Measurements from ENCODE around the gene DLEC1.

The DLEC1 gene

GRCh38 chr3:38001456-38002081, 37.4 kb upstream of the DLEC1 start:
- no peak for FAIRE-seq

GRCh38 chr3:38002291-38002876, 36.6 kb upstream of the DLEC1 start:
- no peak for FAIRE-seq

GRCh38 chr3:38002940-38003339, 36.1 kb upstream of the DLEC1 start:
- no peak for FAIRE-seq

- FAIRE-seq: no peak
Observed at GRCh38 chr3:38003371-38003816, 35.6 kb upstream of the DLEC1 start.

- no peak for FAIRE-seq
Observed at GRCh38 chr3:38003817-38004414, 35.1 kb upstream of the DLEC1 start.

- FAIRE-seq: no peak
Observed at GRCh38 chr3:38004415-38005075, 34.5 kb upstream of the DLEC1 start.

GRCh38 chr3:38005076-38006020, 33.7 kb upstream of the DLEC1 start:
- FAIRE-seq: no peak

- no peak for FAIRE-seq
Observed at GRCh38 chr3:38006031-38006430, 33.0 kb upstream of the DLEC1 start.

GRCh38 chr3:38006445-38006995, 32.5 kb upstream of the DLEC1 start:
- no peak for FAIRE-seq

- no peak for FAIRE-seq
Observed at GRCh38 chr3:38007754-38008090, 31.3 kb upstream of the DLEC1 start.

- no peak for FAIRE-seq
Observed at GRCh38 chr3:38008191-38008701, 30.8 kb upstream of the DLEC1 start.

GRCh38 chr3:38008971-38009580, 29.9 kb upstream of the DLEC1 start:
- no peak for FAIRE-seq

GRCh38 chr3:38009807-38010591, 29.0 kb upstream of the DLEC1 start:
- FAIRE-seq: no peak

- FAIRE-seq: no peak
Observed at GRCh38 chr3:38011111-38011510, 27.9 kb upstream of the DLEC1 start.

- no peak for FAIRE-seq
Observed at GRCh38 chr3:38015485-38015884, 23.5 kb upstream of the DLEC1 start.

GRCh38 chr3:38015984-38016383, 23.0 kb upstream of the DLEC1 start:
- FAIRE-seq: no peak

- no peak for FAIRE-seq
Observed at GRCh38 chr3:38016410-38016809, 22.6 kb upstream of the DLEC1 start.

- FAIRE-seq: no peak
Observed at GRCh38 chr3:38016847-38017444, 22.1 kb upstream of the DLEC1 start.

- FAIRE-seq: no peak
Observed at GRCh38 chr3:38017445-38018295, 21.3 kb upstream of the DLEC1 start.
